ENCODE measurements around the gene CHMP4B. TPM values are rescaled to one million over a fixed set of nuclear protein-coding genes. Genes with fewer than 3 reads are reported as not detected.
A peak's percentile ranks its signal among the peaks of the same experiment; 100 is the strongest.

Gene CHMP4B
- total and polyA plus RNA-seq, 4 donors = 2.7 to 37.2 (median 17.2) TPM

DNA sequence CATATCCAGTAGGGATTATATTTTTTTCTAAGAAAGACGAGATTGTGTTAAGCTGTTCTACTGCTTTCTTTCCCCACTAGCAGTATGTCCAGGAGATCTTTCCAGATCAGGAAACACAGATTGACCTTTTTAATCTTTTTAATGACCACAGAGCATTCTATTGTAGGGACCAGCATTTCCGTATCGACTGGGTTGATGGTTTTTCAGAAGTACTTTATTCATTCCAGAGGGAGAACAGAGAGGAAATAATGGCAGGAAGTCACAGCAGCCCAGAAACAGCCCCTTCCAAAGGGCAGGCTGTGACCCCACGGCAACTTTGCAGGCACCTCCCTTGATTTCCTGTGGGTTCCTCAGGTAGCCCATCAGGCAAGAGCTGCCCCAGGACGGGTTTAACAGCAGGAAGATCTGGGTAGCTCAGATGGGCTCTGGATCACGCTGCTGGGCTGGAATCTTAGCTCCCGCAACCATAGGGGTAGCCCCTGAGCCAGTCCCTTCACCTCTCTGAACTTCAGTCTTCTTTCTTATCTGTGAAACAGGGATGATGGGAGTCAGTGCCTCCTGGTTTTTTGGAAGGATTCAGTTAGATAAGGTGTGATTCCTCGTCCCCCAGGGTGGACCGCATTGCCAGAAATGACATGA is 23.8 kb upstream of the CHMP4B start:
- Histone ChIP-seq H3K27ac (ENCODE audit: low read depth in 1 of 2, low read length in 2 of 2) (no peak overlapping the region), H3K9ac (ENCODE audit: low read depth in 1 of 2, low read length in 2 of 2) (no peak overlapping the region), H3K27me3 (ENCODE audit: control insufficient read depth in 4 of 4, insufficient read depth in 4 of 4, low read length in 3 of 4) (no peaks in the 10 kb centered on the region), H3K4me3 (ENCODE audit: low read depth in 1 of 3, low read length in 3 of 3) (no peak overlapping the region), H3K4me1 (ENCODE audit: control insufficient read depth in 4 of 4, insufficient read depth in 4 of 4, low read length in 3 of 4) (no peaks in the 10 kb centered on the region), H3K9me3 (ENCODE audit: control insufficient read depth in 4 of 4, low read length in 3 of 4) (no peaks in the 10 kb centered on the region), H3K36me3 (ENCODE audit: control insufficient read depth in 4 of 4, insufficient read depth in 3 of 4, low read depth in 1 of 4, low read length in 3 of 4) (no peaks in the 10 kb centered on the region)
- TF ChIP-seq RXRA (IDR thresholded peaks at IDR 0.05) (no peak), ATF3 (IDR thresholded peaks at IDR 0.05) (no peak), NR2F2 (IDR thresholded peaks at IDR 0.05) (peak; percentile 92), TAF1 (conservative IDR thresholded peaks at IDR 0.05) (no peak), FOXA2 (IDR thresholded peaks at IDR 0.05) (no peak), JUND (IDR thresholded peaks at IDR 0.05) (no peak)
- TF ChIP-seq, protein P1, sequence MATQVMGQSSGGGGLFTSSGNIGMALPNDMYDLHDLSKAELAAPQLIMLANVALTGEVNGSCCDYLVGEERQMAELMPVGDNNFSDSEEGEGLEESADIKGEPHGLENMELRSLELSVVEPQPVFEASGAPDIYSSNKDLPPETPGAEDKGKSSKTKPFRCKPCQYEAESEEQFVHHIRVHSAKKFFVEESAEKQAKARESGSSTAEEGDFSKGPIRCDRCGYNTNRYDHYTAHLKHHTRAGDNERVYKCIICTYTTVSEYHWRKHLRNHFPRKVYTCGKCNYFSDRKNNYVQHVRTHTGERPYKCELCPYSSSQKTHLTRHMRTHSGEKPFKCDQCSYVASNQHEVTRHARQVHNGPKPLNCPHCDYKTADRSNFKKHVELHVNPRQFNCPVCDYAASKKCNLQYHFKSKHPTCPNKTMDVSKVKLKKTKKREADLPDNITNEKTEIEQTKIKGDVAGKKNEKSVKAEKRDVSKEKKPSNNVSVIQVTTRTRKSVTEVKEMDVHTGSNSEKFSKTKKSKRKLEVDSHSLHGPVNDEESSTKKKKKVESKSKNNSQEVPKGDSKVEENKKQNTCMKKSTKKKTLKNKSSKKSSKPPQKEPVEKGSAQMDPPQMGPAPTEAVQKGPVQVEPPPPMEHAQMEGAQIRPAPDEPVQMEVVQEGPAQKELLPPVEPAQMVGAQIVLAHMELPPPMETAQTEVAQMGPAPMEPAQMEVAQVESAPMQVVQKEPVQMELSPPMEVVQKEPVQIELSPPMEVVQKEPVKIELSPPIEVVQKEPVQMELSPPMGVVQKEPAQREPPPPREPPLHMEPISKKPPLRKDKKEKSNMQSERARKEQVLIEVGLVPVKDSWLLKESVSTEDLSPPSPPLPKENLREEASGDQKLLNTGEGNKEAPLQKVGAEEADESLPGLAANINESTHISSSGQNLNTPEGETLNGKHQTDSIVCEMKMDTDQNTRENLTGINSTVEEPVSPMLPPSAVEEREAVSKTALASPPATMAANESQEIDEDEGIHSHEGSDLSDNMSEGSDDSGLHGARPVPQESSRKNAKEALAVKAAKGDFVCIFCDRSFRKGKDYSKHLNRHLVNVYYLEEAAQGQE (IDR thresholded peaks at IDR 0.05) = no peak
- WGBS = 69% methylated on average over 9 of the region's 9 CpGs
- DNase-seq (ENCODE audit: low spot score) = no peak

DNA sequence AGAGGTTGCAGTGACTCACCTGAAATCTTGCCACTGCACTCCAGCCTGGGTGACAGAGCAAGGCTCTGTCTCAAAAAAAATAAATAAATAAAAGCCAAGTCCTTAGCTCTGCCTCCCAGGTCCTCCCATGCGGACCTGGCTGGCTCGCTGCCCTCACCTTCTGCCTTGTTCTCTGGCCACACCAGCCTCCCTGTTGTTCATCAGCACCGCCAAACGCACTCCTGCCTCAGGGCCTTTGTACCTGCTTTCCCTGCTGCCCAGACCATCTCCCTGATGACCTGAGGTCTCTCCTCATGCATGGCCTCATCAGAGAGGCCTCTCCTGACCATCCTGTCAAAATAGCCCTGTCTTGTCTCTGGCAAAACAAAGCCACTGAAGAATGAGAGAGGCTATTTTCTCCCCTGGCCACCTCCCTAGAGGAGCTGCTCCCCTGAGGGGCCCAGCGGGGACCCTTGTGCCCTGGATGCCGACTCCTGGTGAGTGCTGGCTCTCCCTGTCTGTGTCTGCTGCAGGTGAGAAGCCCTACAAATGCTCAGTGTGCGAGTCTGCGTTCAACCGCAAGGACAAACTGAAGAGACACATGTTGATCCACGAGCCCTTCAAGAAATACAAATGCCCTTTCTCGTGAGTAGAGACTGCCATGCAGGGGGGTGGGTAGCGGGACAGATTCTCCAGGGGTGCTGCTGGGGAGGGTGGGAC is 22.6 kb upstream of the CHMP4B start:
- no peaks in the 10 kb centered on the region for H3K27me3 ChIP-seq (ENCODE audit: control insufficient read depth in 4 of 4, insufficient read depth in 4 of 4, low read length in 3 of 4)
- TF ChIP-seq, protein P1 (IDR thresholded peaks at IDR 0.05) = no peak
- no peak for TF ChIP-seq JUND (IDR thresholded peaks at IDR 0.05)
- no peak for TF ChIP-seq HNF4G (IDR thresholded peaks at IDR 0.05)
- TF ChIP-seq GABPA (IDR thresholded peaks at IDR 0.05 in 1 of 2, conservative IDR thresholded peaks at IDR 0.05 in 1 of 2) = no peak
- no peak overlapping the region for H3K27ac ChIP-seq (ENCODE audit: low read depth in 1 of 2, low read length in 2 of 2)
- WGBS = 95% methylated on average over 12 of the region's 12 CpGs
- no peaks in the 10 kb centered on the region for H3K36me3 ChIP-seq (ENCODE audit: control insufficient read depth in 4 of 4, insufficient read depth in 3 of 4, low read depth in 1 of 4, low read length in 3 of 4)
- no peak for DNase-seq (ENCODE audit: low spot score)
- H3K4me3 ChIP-seq (ENCODE audit: low read depth in 1 of 3, low read length in 3 of 3) = no peak overlapping the region
- H3K4me1 ChIP-seq (ENCODE audit: control insufficient read depth in 4 of 4, insufficient read depth in 4 of 4, low read length in 3 of 4) = no peaks in the 10 kb centered on the region
- H3K9me3 ChIP-seq (ENCODE audit: control insufficient read depth in 4 of 4, low read length in 3 of 4) = no peaks in the 10 kb centered on the region
- H3K9ac ChIP-seq (ENCODE audit: low read depth in 1 of 2, low read length in 2 of 2) = no peak overlapping the region

Data from liver (tissue), 9 donors.